WTC11 (cell line): ENCODE results near the gene LASP1NB.

Experiments
- ATF2 ChIP-seq: sonication (generic); formaldehyde crosslinking; IDR thresholded peaks from 2 replicates; pipeline ENCODE4 v1.8.1; 2022; ENCODE audit warnings: low read depth, missing genetic modification reagents, borderline replicate concordance
- CREM ChIP-seq: sonication (generic); formaldehyde crosslinking; IDR thresholded peaks from 2 replicates; pipeline ENCODE4 v1.8.1; 2022; ENCODE audit warnings: mild to moderate bottlenecking, missing genetic modification reagents, moderate library complexity
- CTCF ChIP-seq: fragments of 200-600 bp; IDR thresholded peaks from 2 replicates; pipeline ENCODE4 v1.8.0; 2022; ENCODE audit warnings: antibody characterized with exemption
- MAX ChIP-seq: sonication (generic); formaldehyde crosslinking; IDR thresholded peaks from 2 replicates; pipeline ENCODE4 v1.8.0; 2022; ENCODE audit warnings: mild to moderate bottlenecking, missing genetic modification reagents

GRCh38 chr17:38886643-38887010 lies 38.8 kb upstream of the LASP1NB start:
- no peak for TF ChIP-seq CTCF
- no peak for TF ChIP-seq ATF2 (CRISPR knock-in tag)
- TF ChIP-seq MAX (CRISPR knock-in tag) = no peak
- TF ChIP-seq CREM (CRISPR knock-in tag) = no peak
